Endothelial cell of umbilical vein (primary cell): ENCODE measurements around the gene POMGNT2. TPM values are rescaled to one million over a fixed set of nuclear protein-coding genes. Genes with fewer than 3 reads are reported as not detected.

ENCODE experiments used
- BruUV-seq: library from RNA; stranded (reverse); fragments of 400-500 nt; replicated peaks from 2 replicates; lab custom pipeline; 2021; lab: Mats Ljungman, UMichigan
- CTCF ChIA-PET: fragments of 300-600, 350-600 bp; sonication (Branson Sonifier 250); formaldehyde crosslinking; loops from one replicate; lab custom pipeline; 2021; ENCODE audit warnings: antibody characterized with exemption, inconsistent platforms; lab: Charles Lee
- POLR2A ChIA-PET: fragments of 300-600, 350-600 bp; sonication (Branson Sonifier 250); formaldehyde crosslinking; loops from one replicate; lab custom pipeline; 2021; ENCODE audit warnings: antibody characterized with exemption, inconsistent platforms; lab: Charles Lee
- DNase-seq: peaks from one replicate; pipeline ENCODE4 v3.0.0-alpha.2; 2011; ENCODE audit warnings: low read depth, low spot score
- FAIRE-seq: peaks from 2 replicates; lab custom pipeline; 2011; peaks lifted over from hg19 to GRCh38; lab: Jason Lieb, UNC
- H2AFZ ChIP-seq: 2 replicates; pipeline ENCODE4 v1.6.0; 2012; ENCODE audit warnings: low read depth, low read length, control low read depth, inconsistent platforms
- H3K27ac ChIP-seq: 2 replicates; pipeline ENCODE4 v1.5.1; 2011; ENCODE audit warnings: low read depth, mild to moderate bottlenecking, control low read depth, low read length, moderate library complexity; ENCODE audit not compliant: insufficient read depth
- H3K27me3 ChIP-seq, 2 experiments: 2 replicates each; pipeline versions ENCODE4 v1.6.0 to v1.6.1; 2011; ENCODE audit warnings: low read length in 2 of 2, mixed read lengths in 1 of 2; ENCODE audit not compliant: control insufficient read depth in 2 of 2, insufficient read depth in 2 of 2
- H3K36me3 ChIP-seq, 2 experiments: 2 replicates in 1 of 2; 3 replicates in 1 of 2; pipeline ENCODE4 v1.5.1; 2011; ENCODE audit warnings: low read length in 2 of 2, mild to moderate bottlenecking in 1 of 2, moderate library complexity in 1 of 2; ENCODE audit not compliant: control insufficient read depth in 2 of 2, insufficient read depth in 2 of 2; ENCODE audit errors: extremely low read depth in 1 of 2
- H3K4me1 ChIP-seq: 3 replicates; pipeline ENCODE4 v1.5.1; 2011; ENCODE audit warnings: mild to moderate bottlenecking, low read length; ENCODE audit not compliant: control insufficient read depth, insufficient read depth; ENCODE audit errors: extremely low read depth
- H3K4me2 ChIP-seq: 2 replicates; pipeline ENCODE4 v1.6.1; 2011; ENCODE audit warnings: low read length, control low read depth, mixed read lengths; ENCODE audit not compliant: insufficient read depth
- H3K4me3 ChIP-seq, 3 experiments: fragments of 200-600 bp in 1 of 3; sonication (generic), shearing (Covaris generic) in 1 of 3; replicated peaks in 1 of 3; 2 replicates each; pipeline ENCODE4 v1.5.1; 2011 to 2016; ENCODE audit warnings: control low read depth in 3 of 3, low read length in 3 of 3, mild to moderate bottlenecking in 2 of 3, inconsistent platforms in 1 of 3, low read depth in 1 of 3, moderate library complexity in 1 of 3; ENCODE audit not compliant: insufficient read depth in 1 of 3
- H3K79me2 ChIP-seq: 2 replicates; pipeline ENCODE4 v1.6.0; 2012; ENCODE audit warnings: low read length, inconsistent platforms; ENCODE audit not compliant: control insufficient read depth, insufficient read depth
- H3K9ac ChIP-seq: replicated peaks from 2 replicates; pipeline ENCODE3; 2011; ENCODE audit warnings: low read length, control low read depth; ENCODE audit not compliant: insufficient read depth; ENCODE audit errors: extremely low read depth
- H3K9me1 ChIP-seq: replicated peaks from 3 replicates; pipeline ENCODE4 v1.6.0; 2011; ENCODE audit warnings: mild to moderate bottlenecking, low read length; ENCODE audit not compliant: control insufficient read depth, insufficient read depth; ENCODE audit errors: extremely low read depth
- H3K9me3 ChIP-seq: replicated peaks from 2 replicates; pipeline ENCODE4 v1.5.1; 2012; ENCODE audit warnings: low read length, inconsistent platforms; ENCODE audit not compliant: control insufficient read depth, insufficient read depth
- H4K20me1 ChIP-seq: replicated peaks from 2 replicates; pipeline ENCODE3; 2011; ENCODE audit warnings: mild to moderate bottlenecking, low read length; ENCODE audit not compliant: control insufficient read depth, insufficient read depth; ENCODE audit errors: extremely low read depth
- EZH2 ChIP-seq: IDR thresholded peaks from 2 replicates; pipeline ENCODE4 v1.6.1; 2012; ENCODE audit warnings: borderline replicate concordance, low read depth, mild to moderate bottlenecking, moderate library complexity, low read length, inconsistent platforms; ENCODE audit not compliant: severe bottlenecking
- FOS ChIP-seq: IDR thresholded peaks from 2 replicates; pipeline ENCODE4 v1.6.1; 2011; ENCODE audit warnings: mild to moderate bottlenecking, low read length, moderate library complexity, borderline replicate concordance; ENCODE audit not compliant: insufficient read depth
- GATA2 ChIP-seq: IDR thresholded peaks from 2 replicates; pipeline ENCODE4 v1.7.0; 2011; ENCODE audit warnings: low read depth, mild to moderate bottlenecking, moderate library complexity, mixed read lengths, low read length; ENCODE audit not compliant: insufficient read length, insufficient read depth
- JUN ChIP-seq: IDR thresholded peaks from 2 replicates; pipeline ENCODE4 v1.6.1; 2011; ENCODE audit warnings: borderline replicate concordance, low read depth; ENCODE audit not compliant: insufficient read length, insufficient read depth
- MAX ChIP-seq: IDR thresholded peaks from 2 replicates; pipeline ENCODE4 v1.6.1; 2011; ENCODE audit not compliant: insufficient read depth, insufficient read length
- MYC ChIP-seq: IDR thresholded peaks from one replicate; pipeline ENCODE4 v1.6.1; 2011; ENCODE audit warnings: mild to moderate bottlenecking, low read depth, low read length
- POLR2A ChIP-seq: IDR thresholded peaks from 2 replicates; pipeline ENCODE4 v1.6.1; 2012; ENCODE audit warnings: low read depth, mild to moderate bottlenecking, control low read depth, low read length
- POLR2AphosphoS5 ChIP-seq: IDR thresholded peaks from 2 replicates; pipeline ENCODE4 v1.6.1; 2012; ENCODE audit warnings: low read depth, mild to moderate bottlenecking, control low read depth, low read length, moderate library complexity; ENCODE audit not compliant: insufficient read depth
- dilution Hi-C: fragments of 300-500 bp; cut with MboI; formaldehyde crosslinking; loops from one replicate; pipeline ENCODE4 v1.15.0; 2019; ENCODE audit warnings: low sequenced_read_pairs; ENCODE audit not compliant: extremely low pct_ligation_motif_present
- intact Hi-C: fragments of 100-400 bp; cut with micrococcal nuclease; formaldehyde crosslinking; loops from one replicate; pipeline ENCODE4 v1.10.0; 2022
- polyA plus RNA-seq, 4 experiments: library from polyadenylated mRNA; depleted of rRNA in 3 of 4; stranded (reverse) in 3 of 4; unstranded in 1 of 4; fragments of >200 nt; gene quantifications; 2 replicates each; pipeline versions ENCODE4 v1.2.1 to v1.2.3, GENCODE V29; 2011 to 2012; ENCODE audit warnings: missing spikeins in 1 of 4
- total RNA-seq: library from RNA; stranded (reverse); gene quantifications from 2 replicates; pipeline ENCODE4 v1.2.3, GENCODE V29; 2021
- TF ChIP-seq, protein P1 (sequence below), 2 donors: IDR thresholded peaks; 1 replicate in 1 of 2; 2 replicates in 1 of 2; pipeline ENCODE4 v1.5.1; 2011; ENCODE audit warnings: low read length in 2 of 2, mild to moderate bottlenecking in 2 of 2, moderate library complexity in 2 of 2, control low read depth in 1 of 2, inconsistent platforms in 1 of 2, low read depth in 1 of 2; ENCODE audit not compliant: insufficient read depth in 1 of 2; ENCODE audit errors: extremely low read depth in 1 of 2

Gene POMGNT2
- total and polyA plus RNA-seq, 2 donors (not counting 3 experiments of a cell fraction or from before 2014, with no cell fraction given): 6.4 to 16.3 TPM

GRCh38 chr3:43095370-43095769, 10.5 kb downstream of the POMGNT2 start:
- CTCF ChIA-PET: no interaction called here
- FAIRE-seq (no peak), DNase-seq (no peak)
- intact Hi-C loops (no loop called here), dilution Hi-C loops (no loop called here)
- no peak overlapping the region for H3K27ac ChIP-seq
- H3K4me2 ChIP-seq: no peak overlapping the region
- H2AFZ ChIP-seq: no peak overlapping the region
- no peaks in the 10 kb centered on the region for H3K27me3 ChIP-seq
- TF ChIP-seq POLR2AphosphoS5: no peak
- TF ChIP-seq MAX: no peak
- no peak for TF ChIP-seq POLR2A
- TF ChIP-seq FOS: no peak
- TF ChIP-seq MYC: no peak
- no peak for TF ChIP-seq GATA2
- no peak for TF ChIP-seq EZH2
- no peak overlapping the region for H3K4me3 ChIP-seq
- no peaks in the 10 kb centered on the region for H3K36me3 ChIP-seq
- no peak overlapping the region for H3K9ac ChIP-seq
- H3K4me1 ChIP-seq: no peaks in the 10 kb centered on the region
- POLR2A ChIA-PET: no interaction called here
- no peaks in the 10 kb centered on the region for H3K9me1 ChIP-seq
- H4K20me1 ChIP-seq: no peaks in the 10 kb centered on the region
- no peaks in the 10 kb centered on the region for H3K9me3 ChIP-seq
- no TSS peak for BruUV-seq
- no peaks in the 10 kb centered on the region for H3K79me2 ChIP-seq

- H3K4me2 ChIP-seq: no peak overlapping the region
- BruUV-seq: no TSS peak
- H4K20me1 ChIP-seq: no peaks in the 10 kb centered on the region
- no peaks in the 10 kb centered on the region for H3K9me3 ChIP-seq
- POLR2A ChIA-PET: no interaction called here
- H3K9ac ChIP-seq: no peak overlapping the region
- CTCF ChIA-PET: no interaction called here
- dilution Hi-C loops (no loop called here), intact Hi-C loops (no loop called here)
- no peak overlapping the region for H3K4me3 ChIP-seq
- no peak for DNase-seq
- TF ChIP-seq EZH2 (no peak), GATA2 (no peak), POLR2AphosphoS5 (no peak), MYC (no peak), POLR2A (no peak), JUN (no peak), FOS (no peak), MAX (no peak)
- TF ChIP-seq, protein P1, sequence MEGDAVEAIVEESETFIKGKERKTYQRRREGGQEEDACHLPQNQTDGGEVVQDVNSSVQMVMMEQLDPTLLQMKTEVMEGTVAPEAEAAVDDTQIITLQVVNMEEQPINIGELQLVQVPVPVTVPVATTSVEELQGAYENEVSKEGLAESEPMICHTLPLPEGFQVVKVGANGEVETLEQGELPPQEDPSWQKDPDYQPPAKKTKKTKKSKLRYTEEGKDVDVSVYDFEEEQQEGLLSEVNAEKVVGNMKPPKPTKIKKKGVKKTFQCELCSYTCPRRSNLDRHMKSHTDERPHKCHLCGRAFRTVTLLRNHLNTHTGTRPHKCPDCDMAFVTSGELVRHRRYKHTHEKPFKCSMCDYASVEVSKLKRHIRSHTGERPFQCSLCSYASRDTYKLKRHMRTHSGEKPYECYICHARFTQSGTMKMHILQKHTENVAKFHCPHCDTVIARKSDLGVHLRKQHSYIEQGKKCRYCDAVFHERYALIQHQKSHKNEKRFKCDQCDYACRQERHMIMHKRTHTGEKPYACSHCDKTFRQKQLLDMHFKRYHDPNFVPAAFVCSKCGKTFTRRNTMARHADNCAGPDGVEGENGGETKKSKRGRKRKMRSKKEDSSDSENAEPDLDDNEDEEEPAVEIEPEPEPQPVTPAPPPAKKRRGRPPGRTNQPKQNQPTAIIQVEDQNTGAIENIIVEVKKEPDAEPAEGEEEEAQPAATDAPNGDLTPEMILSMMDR (IDR thresholded peaks at IDR 0.05; ENCODE audit: extremely low read depth in 1 of 2, insufficient read depth in 1 of 2, low read depth in 1 of 2, low read length in 2 of 2): no peak
- no peak overlapping the region for H3K27ac ChIP-seq
- no peak for FAIRE-seq
- H3K36me3 ChIP-seq: no peaks in the 10 kb centered on the region
- no peaks in the 10 kb centered on the region for H3K79me2 ChIP-seq
- no peaks in the 10 kb centered on the region for H3K4me1 ChIP-seq
- no peaks in the 10 kb centered on the region for H3K27me3 ChIP-seq
- H3K9me1 ChIP-seq: no peaks in the 10 kb centered on the region
- H2AFZ ChIP-seq: no peak overlapping the region
These were observed 11.0 kb downstream of the POMGNT2 start for GRCh38 chr3:43094851-43095250.
